Measurements from ENCODE around the gene PBX4. TPM values are rescaled to one million over a fixed set of nuclear protein-coding genes. Genes with fewer than 3 reads are reported as not detected.
A peak's percentile ranks its signal among the peaks of the same experiment; 100 is the strongest.

The PBX4 gene
- total and polyA plus RNA-seq, 2 of the 8 experiments (the other 6 are each of a cell fraction or from before 2014, with no cell fraction given), result 3.4 to 3.8 TPM

GRCh38 chr19:19538061-19538784 lies 80.3 kb downstream of the PBX4 start, which contains the start of gene CILP2 (continued):
- TF ChIP-seq TAF1 (IDR thresholded peaks at IDR 0.05; ENCODE audit: low read depth, low read length) (peak; percentile 78), RBBP5 (IDR thresholded peaks at IDR 0.05; ENCODE audit: borderline replicate concordance, low read depth, low read length) (0 out of 2 replicates have a peak, but pooled peaks have one; percentile 47), POLR2A (IDR thresholded peaks at IDR 0.05; ENCODE audit: control extremely low read depth in 1 of 2, low read depth in 2 of 2, low read length in 2 of 2) (peak in 1 of 2 experiments; percentile 66; a peak in 1 of 3 replicates), POU5F1 (IDR thresholded peaks at IDR 0.05; ENCODE audit: low read depth, low read length) (no peak), EP300 (IDR thresholded peaks at IDR 0.05; ENCODE audit: borderline replicate concordance in 1 of 2, low read depth in 2 of 2, low read length in 2 of 2) (no peak), HDAC2 (IDR thresholded peaks at IDR 0.05; ENCODE audit: borderline replicate concordance in 1 of 2, low read depth in 2 of 2, low read length in 2 of 2) (no peak), CHD2 (IDR thresholded peaks at IDR 0.05; ENCODE audit: low read length) (no peak), POLR2AphosphoS5 (IDR thresholded peaks at IDR 0.05; ENCODE audit: low read depth, low read length) (peak; percentile 74), NANOG (IDR thresholded peaks at IDR 0.05; ENCODE audit: insufficient read depth, low read depth, low read length, poor library complexity, severe bottlenecking) (no peak), KDM1A (IDR thresholded peaks at IDR 0.05; ENCODE audit: borderline replicate concordance, low read length) (no peak), RNF2 (IDR thresholded peaks at IDR 0.05; ENCODE audit: borderline replicate concordance, low read depth, low read length, missing control alignments, poor library complexity, severe bottlenecking) (no peak), RAD21 (IDR thresholded peaks at IDR 0.05 in 1 of 2, conservative IDR thresholded peaks at IDR 0.05 in 1 of 2; ENCODE audit: low read depth in 2 of 2, low read length in 2 of 2) (no peak), SRF (IDR thresholded peaks at IDR 0.05; ENCODE audit: low read depth, low read length) (no peak), CBX8 (IDR thresholded peaks at IDR 0.05; ENCODE audit: borderline replicate concordance, low read depth, low read length) (no peak), KDM4A (IDR thresholded peaks at IDR 0.05; ENCODE audit: low read depth, low read length, severe bottlenecking) (peak; percentile 82), SP1 (IDR thresholded peaks at IDR 0.05; ENCODE audit: low read depth, low read length) (no peak), TAF7 (optimal IDR thresholded peaks at IDR 0.05; ENCODE audit: borderline replicate concordance, low read depth, low read length) (peak; percentile 73), YY1 (IDR thresholded peaks at IDR 0.05; ENCODE audit: low read depth, low read length) (0 out of 2 replicates have a peak, but pooled peaks have one; percentile 48), TBP (IDR thresholded peaks at IDR 0.05; ENCODE audit: low read depth, low read length) (peak; percentile 66; the same call in 1 of the 2 replicates), CREB1 (IDR thresholded peaks at IDR 0.05) (0 out of 2 replicates have a peak, but pooled peaks have one; percentile 27), EGR1 (IDR thresholded peaks at IDR 0.05; ENCODE audit: borderline replicate concordance, low read depth, low read length) (peak; percentile 52; the same call in 1 of the 2 replicates), PHF8 (conservative IDR thresholded peaks at IDR 0.05; ENCODE audit: low read depth, low read length) (no peak; the same call in 1 of the 2 replicates)
